ENCODE data around the gene CCDC71L.

DNA sequence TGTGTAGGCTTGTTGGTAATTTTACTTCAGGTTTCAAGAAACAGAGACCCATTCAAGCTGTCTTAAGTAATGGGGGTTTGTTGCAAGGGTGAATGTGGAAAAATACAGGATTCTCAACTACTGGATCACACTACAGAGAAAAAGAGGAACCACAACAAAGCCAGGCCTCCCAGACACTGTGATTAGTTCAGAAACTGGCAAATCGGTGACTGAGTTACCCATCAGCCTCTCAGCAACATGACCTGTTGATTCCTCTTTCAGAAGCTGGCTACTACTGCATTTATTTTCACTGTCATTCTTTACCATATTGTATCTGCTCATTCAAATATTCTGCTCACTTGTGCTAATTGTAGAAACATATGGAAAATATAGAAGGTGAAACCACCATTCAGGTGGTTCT is 16.0 kb downstream of the CCDC71L start:
- TF ChIP-seq, protein P1, sequence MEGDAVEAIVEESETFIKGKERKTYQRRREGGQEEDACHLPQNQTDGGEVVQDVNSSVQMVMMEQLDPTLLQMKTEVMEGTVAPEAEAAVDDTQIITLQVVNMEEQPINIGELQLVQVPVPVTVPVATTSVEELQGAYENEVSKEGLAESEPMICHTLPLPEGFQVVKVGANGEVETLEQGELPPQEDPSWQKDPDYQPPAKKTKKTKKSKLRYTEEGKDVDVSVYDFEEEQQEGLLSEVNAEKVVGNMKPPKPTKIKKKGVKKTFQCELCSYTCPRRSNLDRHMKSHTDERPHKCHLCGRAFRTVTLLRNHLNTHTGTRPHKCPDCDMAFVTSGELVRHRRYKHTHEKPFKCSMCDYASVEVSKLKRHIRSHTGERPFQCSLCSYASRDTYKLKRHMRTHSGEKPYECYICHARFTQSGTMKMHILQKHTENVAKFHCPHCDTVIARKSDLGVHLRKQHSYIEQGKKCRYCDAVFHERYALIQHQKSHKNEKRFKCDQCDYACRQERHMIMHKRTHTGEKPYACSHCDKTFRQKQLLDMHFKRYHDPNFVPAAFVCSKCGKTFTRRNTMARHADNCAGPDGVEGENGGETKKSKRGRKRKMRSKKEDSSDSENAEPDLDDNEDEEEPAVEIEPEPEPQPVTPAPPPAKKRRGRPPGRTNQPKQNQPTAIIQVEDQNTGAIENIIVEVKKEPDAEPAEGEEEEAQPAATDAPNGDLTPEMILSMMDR (IDR thresholded peaks at IDR 0.05): no peak
- no peak for TF ChIP-seq POLR2A (IDR thresholded peaks at IDR 0.05)
- no peak for TF ChIP-seq POLR2AphosphoS5 (IDR thresholded peaks at IDR 0.05)
- no peak for TF ChIP-seq EP300 (IDR thresholded peaks at IDR 0.05; ENCODE audit: low read depth)

Measured in transverse colon (tissue), 4 donors.